Osteocyte (in vitro differentiated cells): ENCODE data around the gene CAT. TPM values are rescaled to one million over a fixed set of nuclear protein-coding genes. Genes with fewer than 3 reads are reported as not detected.

ENCODE experiments used
- DNase-seq: peaks from one replicate; pipeline ENCODE4 v3.0.0; 2021; ENCODE audit warnings: mixed read lengths; ENCODE audit not compliant: unreplicated experiment; ENCODE audit errors: extremely low spot score
- H3K27ac Mint-ChIP-seq: one replicate; pipeline ENCODE4 v1.8.0; 2021; ENCODE audit warnings: mild to moderate bottlenecking, mixed read lengths; ENCODE audit not compliant: unreplicated experiment
- H3K27me3 Mint-ChIP-seq: one replicate; pipeline ENCODE4 v1.8.0; 2021; ENCODE audit warnings: mixed read lengths; ENCODE audit not compliant: unreplicated experiment
- H3K36me3 Mint-ChIP-seq: one replicate; pipeline ENCODE4 v1.8.0; 2021; ENCODE audit warnings: mixed read lengths; ENCODE audit not compliant: unreplicated experiment
- H3K4me1 Mint-ChIP-seq: one replicate; pipeline ENCODE4 v1.8.0; 2021; ENCODE audit warnings: mixed read lengths; ENCODE audit not compliant: unreplicated experiment
- H3K4me3 Mint-ChIP-seq: one replicate; pipeline ENCODE4 v1.8.0; 2021; ENCODE audit warnings: mild to moderate bottlenecking, moderate library complexity, mixed read lengths; ENCODE audit not compliant: unreplicated experiment
- H3K9me3 Mint-ChIP-seq: one replicate; pipeline ENCODE4 v1.8.0; 2021; ENCODE audit warnings: mixed read lengths; ENCODE audit not compliant: unreplicated experiment
- total RNA-seq: library from RNA; stranded (reverse); gene quantifications from 2 replicates; pipeline ENCODE4 v1.2.1, GENCODE V29; 2021
- TF ChIP-seq, protein P1 (sequence below): fragments of 200-600 bp; sonication (generic); IDR thresholded peaks from 2 replicates; pipeline ENCODE4 v1.5.0; 2021; ENCODE audit warnings: antibody characterized with exemption, mild to moderate bottlenecking, moderate library complexity

Gene CAT
- total RNA-seq, 1 donor from 2014 or later, result 22.4 TPM

DNA sequence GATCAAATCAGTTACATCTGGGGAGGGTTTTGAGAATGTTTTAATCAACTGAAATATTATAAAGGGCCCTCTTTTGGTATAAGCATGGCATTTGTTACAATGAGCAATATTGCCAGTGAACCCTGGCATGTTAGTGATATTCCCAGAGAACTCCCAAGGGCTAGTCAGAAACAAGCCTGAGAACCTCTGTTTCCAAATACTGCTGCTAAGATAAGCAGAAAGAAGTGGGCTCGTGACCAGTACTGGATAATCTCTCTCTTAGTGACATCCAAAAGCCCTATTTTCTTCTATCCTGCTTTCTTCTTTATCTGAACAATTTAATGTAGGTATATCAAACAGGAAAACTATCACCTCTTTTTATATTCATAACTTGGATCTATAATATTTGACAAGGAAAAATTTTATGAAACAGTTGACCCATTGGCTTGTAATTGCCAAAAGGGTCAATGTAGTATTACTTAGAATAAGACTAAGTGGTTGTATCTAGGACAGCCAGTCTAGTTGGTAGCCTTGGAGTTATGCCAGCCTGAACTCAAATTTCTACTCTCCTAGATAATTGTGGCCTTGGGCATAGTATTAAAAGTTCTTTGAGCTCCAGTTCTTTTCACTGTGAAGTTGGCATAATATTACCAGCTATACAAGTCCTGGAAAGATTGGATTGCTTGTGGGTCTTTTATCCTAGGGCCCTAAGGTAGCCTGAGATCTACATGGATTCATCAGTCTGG, 15.7 kb downstream of the CAT start:
- DNase-seq, result no peak
- TF ChIP-seq, protein P1, sequence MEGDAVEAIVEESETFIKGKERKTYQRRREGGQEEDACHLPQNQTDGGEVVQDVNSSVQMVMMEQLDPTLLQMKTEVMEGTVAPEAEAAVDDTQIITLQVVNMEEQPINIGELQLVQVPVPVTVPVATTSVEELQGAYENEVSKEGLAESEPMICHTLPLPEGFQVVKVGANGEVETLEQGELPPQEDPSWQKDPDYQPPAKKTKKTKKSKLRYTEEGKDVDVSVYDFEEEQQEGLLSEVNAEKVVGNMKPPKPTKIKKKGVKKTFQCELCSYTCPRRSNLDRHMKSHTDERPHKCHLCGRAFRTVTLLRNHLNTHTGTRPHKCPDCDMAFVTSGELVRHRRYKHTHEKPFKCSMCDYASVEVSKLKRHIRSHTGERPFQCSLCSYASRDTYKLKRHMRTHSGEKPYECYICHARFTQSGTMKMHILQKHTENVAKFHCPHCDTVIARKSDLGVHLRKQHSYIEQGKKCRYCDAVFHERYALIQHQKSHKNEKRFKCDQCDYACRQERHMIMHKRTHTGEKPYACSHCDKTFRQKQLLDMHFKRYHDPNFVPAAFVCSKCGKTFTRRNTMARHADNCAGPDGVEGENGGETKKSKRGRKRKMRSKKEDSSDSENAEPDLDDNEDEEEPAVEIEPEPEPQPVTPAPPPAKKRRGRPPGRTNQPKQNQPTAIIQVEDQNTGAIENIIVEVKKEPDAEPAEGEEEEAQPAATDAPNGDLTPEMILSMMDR, result no peak
- peaks cover 7% of the 10 kb centered on the region for H3K27me3 Mint-ChIP-seq
- H3K9me3 Mint-ChIP-seq, result no peaks in the 10 kb centered on the region
- peaks cover 26% of the 10 kb centered on the region for H3K36me3 Mint-ChIP-seq
- no peak overlapping the region for H3K4me3 Mint-ChIP-seq
- H3K27ac Mint-ChIP-seq, result no peak overlapping the region
- H3K4me1 Mint-ChIP-seq, result no peaks in the 10 kb centered on the region

DNA sequence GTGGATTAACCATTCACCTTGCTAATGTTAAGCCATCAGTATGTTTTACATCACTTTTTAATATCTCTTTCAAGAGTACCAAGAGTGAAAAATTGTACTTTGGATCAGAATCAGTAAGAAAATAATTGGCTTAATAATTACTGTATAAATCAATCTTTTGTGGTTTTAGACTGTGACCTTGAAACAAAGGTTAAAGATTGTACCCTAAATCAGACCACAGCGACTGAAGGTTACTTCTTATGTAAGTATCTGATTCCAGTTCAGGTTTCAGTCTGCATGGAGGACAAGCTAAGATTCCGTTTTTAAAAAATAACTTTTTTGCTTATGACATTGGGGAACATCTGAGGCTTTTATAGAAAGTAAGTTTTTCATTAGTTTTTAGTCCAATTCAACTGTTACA, 18.9 kb downstream of the CAT start:
- DNase-seq, result no peak
- H3K4me3 Mint-ChIP-seq, result no peak overlapping the region
- peaks cover 38% of the 10 kb centered on the region for H3K36me3 Mint-ChIP-seq
- H3K27ac Mint-ChIP-seq, result no peak overlapping the region
- peaks cover 2% of the 10 kb centered on the region for H3K27me3 Mint-ChIP-seq
- TF ChIP-seq, protein P1, result no peak
- no peaks in the 10 kb centered on the region for H3K4me1 Mint-ChIP-seq
- H3K9me3 Mint-ChIP-seq, result no peaks in the 10 kb centered on the region

DNA sequence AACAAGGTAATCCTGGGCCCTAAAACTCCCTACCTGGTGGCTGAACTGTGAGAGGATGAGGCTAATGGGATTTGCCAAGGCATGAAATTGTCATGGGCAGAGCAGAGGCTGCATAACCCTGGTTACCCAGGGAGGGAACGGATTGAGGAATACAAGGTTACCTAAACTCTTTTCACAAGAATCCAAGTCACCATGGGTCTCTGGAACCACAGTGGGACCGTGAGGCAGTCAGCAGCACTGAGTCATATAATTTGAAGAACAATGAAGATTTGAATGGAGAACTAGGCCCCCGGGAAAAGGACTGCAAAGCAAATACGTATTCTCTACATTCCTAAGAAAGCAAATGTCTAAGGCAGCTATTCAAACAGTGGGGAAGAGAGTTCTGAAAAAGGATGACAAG, 19.8 kb downstream of the CAT start:
- no peak overlapping the region for H3K27ac Mint-ChIP-seq
- no peak for DNase-seq
- peaks cover 2% of the 10 kb centered on the region for H3K27me3 Mint-ChIP-seq
- peaks cover 42% of the 10 kb centered on the region for H3K36me3 Mint-ChIP-seq
- no peaks in the 10 kb centered on the region for H3K9me3 Mint-ChIP-seq
- TF ChIP-seq, protein P1, result no peak
- H3K4me1 Mint-ChIP-seq, result no peaks in the 10 kb centered on the region
- no peak overlapping the region for H3K4me3 Mint-ChIP-seq

DNA sequence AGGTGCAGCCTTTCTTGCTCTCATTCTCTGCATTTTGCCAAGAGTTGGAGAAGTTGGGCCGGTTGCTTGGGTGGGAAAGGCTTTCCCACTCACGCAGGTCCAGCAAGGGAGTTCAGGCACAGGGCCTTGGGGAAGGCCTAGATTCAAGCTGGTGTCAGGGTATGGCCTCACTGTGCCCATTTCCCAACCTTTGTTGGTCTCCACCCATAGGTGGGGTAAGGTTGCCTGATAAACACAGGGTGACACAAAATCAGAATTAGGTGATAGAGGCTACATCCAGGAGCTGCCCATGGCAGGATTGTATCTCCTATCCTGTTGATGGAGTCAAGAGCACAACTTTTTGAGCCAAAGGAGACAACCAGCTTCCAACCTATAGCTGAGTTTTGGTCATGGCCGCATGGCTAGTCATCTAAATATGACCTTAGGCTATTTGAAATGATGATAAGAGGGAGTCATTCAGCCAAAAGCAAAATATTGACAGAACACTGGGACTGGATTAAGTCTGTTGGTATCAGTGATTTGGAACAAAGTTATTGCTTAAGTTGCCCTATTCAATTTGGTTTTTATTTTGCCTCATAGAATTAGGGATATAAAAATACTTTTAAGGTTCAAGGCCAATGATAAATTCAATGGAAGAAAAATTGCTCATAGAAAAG, 20.9 kb downstream of the CAT start:
- Mint-ChIP-seq H3K27ac (no peak overlapping the region), H3K4me1 (no peaks in the 10 kb centered on the region), H3K4me3 (no peak overlapping the region), H3K27me3 (peaks cover 2% of the 10 kb centered on the region), H3K36me3 (peaks cover 52% of the 10 kb centered on the region), H3K9me3 (no peaks in the 10 kb centered on the region)
- DNase-seq, result no peak
- TF ChIP-seq, protein P1, result no peak

DNA sequence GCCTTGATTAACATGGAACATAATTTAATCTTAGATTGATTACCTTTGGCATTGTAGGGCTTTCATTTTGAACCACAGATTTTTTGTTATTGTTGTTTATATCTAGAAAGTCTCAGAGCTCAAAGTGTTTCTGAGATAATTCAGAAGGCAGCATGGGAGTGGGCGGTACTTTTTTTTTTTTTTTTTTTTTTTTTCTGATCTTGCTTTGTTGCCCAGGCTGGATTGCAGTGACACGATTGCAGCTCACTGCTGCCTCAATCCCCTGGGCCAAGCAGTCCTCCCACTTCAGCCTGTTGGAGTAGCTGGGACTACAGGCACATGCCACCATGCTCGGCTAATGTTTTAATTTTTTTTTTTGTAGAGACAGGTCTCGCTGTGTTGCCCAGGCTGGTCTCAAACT, 21.5 kb downstream of the CAT start:
- TF ChIP-seq, protein P1, result no peak
- Mint-ChIP-seq H3K4me3 (no peak overlapping the region), H3K9me3 (no peaks in the 10 kb centered on the region), H3K27me3 (no peaks in the 10 kb centered on the region), H3K36me3 (peaks cover 54% of the 10 kb centered on the region), H3K27ac (no peak overlapping the region), H3K4me1 (no peaks in the 10 kb centered on the region)
- DNase-seq, result no peak
